LNCAP (cell line): ENCODE measurements around the gene NHLRC4.

Source experiments
- TF ChIP-seq, protein P1 (sequence below): fragments of 450-650 bp; IDR thresholded peaks from 2 replicates; pipeline ENCODE4 v1.5.1; 2017; ENCODE audit warnings: mild to moderate bottlenecking

The NHLRC4 gene

DNA sequence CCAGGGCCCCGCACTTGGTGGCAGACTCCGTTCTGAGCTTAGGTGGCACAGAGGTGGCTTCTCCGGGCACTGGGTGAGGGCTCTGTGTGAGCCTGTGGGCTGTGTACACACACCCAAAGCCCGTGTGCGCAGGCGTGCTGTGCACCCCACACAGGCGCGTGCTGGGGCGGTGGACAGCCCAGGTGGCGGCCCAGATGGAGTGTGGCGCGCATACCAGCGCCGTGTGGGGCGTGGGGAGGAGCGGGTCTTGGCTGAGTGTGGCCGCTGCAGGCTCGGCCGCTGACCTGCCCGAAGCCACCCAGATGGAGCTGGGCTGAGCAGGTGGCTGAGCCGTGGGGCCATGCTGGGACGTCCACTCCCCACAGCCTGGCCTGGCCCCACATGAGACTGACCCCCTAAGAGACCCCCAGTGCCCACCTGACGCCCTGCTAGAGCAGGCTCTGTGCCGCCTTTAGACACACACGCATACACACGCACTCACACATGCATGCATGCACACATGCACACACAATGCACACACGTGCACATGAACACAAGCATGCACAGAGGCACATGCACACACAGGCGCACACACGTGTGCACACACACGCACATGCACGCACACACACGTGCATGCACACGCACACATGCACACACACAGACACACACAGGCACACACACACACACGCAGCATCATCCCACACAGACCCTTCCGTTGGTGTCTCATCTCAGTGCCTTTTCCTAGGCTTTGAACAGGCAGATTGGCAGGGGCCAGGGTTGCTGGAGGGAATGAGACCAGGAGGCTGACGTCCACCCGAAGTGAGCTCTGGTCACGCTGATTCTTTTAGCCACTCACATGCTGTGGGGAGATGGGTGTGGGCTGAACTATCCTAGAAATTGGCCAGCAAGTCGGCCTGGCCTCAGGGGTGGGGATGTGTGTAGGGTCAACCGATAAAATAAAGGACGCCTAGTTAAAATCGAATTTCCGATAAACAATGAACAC is 4.6 kb upstream of the NHLRC4 start:
- TF ChIP-seq, protein P1, sequence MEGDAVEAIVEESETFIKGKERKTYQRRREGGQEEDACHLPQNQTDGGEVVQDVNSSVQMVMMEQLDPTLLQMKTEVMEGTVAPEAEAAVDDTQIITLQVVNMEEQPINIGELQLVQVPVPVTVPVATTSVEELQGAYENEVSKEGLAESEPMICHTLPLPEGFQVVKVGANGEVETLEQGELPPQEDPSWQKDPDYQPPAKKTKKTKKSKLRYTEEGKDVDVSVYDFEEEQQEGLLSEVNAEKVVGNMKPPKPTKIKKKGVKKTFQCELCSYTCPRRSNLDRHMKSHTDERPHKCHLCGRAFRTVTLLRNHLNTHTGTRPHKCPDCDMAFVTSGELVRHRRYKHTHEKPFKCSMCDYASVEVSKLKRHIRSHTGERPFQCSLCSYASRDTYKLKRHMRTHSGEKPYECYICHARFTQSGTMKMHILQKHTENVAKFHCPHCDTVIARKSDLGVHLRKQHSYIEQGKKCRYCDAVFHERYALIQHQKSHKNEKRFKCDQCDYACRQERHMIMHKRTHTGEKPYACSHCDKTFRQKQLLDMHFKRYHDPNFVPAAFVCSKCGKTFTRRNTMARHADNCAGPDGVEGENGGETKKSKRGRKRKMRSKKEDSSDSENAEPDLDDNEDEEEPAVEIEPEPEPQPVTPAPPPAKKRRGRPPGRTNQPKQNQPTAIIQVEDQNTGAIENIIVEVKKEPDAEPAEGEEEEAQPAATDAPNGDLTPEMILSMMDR: no peak

DNA sequence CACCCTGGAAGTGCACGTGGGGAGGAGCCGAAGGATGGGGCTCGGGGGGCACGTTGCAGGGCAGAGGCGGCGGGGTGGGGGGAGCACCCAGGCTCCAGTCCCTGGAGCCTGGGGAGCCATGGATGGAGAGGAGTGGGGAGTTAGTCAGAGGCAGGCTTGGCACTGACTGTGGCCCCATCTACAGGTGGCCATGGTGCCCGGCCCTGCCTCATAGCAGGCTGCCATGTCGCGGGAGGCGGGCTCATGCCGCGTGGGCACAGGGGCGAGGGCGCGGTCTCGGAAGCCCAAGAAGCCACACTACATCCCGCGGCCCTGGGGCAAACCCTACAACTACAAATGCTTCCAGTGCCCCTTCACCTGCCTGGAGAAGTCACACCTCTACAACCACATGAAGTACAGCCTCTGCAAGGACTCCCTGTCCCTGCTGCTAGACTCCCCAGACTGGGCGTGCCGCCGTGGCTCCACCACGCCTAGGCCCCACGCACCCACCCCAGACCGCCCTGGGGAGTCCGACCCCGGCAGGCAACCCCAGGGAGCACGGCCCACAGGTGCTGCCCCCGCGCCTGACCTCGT is 3.6 kb upstream of the NHLRC4 start:
- TF ChIP-seq, protein P1: no peak

DNA sequence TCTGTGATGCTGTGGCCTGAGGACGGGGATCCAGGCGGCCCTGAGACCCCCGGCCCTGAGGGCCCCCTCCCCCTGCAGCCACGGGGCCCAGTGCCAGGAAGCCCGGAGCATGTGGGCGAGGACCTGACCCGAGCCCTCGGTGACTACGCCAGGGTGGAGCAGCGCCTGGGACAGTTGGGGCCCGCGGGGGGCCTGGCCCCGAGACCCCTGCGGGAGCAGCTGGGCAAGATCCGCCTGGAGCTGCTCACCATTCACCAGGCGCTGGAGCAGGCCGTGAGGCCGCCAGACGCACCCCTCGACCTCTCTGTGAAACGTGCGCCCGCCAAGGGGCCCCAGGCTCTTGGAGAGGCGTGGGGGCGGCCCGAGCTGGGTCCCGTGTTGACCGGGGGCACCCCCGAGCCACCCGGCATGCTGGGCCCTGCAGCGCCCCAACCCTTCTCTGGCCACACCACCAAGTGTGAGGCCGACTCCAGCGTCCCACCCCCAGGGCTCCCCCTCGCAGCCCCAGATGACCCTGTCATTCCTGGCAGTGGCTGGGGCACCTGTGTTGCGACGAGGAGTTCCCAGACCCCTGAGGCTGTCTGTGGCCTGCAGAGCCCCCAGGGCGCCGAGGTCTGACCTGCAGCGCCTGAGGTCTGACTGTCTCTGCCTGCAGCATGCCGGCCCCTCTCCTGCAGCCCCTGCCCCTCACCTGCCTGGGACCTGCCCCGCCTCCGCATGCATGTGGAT is 2.0 kb upstream of the NHLRC4 start:
- TF ChIP-seq, protein P1: no peak

DNA sequence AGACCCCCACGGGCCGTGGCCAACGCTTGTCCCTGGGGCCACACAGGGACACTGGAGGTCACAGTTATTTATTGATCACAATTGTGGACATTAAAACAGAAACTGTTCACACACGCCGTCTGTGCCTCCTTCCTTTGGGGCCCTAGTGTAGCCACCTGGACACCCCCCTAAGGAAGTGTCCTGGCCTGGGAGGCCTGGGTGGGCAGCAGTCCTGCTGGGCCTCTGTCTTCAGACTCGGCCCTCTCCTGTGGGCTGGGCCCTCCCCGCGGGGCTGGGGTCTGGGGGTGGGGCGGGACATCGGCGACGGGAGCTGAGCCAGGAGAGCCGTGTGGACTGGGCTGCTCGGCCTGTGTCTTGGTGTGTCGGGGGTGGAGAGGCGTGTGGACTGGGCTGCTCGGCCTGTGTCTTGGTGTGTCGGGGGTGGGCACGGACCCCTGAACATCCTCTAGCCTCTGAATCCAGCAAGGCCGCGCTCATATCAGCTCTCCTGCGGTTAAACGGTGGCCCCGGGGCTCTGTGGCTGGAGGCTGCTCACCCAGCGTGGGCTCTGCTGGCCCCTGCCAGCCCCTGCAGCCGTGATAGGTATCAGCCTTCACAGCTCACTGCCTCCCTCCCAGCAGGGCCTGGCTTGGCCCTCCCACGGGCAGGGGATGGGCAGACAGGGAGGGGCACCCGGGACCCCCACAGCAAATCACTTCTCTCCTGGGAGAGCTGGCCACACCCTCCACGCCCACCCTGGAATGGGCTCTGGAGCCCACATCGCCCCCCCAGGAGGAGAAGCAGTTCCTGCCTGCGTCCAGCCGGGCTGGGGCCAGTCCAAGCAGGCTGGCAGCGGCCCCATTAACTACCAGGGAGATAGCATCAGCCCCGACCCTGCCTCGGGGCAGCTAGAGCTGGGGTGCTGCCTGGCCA is 1.1 kb upstream of the NHLRC4 start:
- TF ChIP-seq, protein P1: no peak

DNA sequence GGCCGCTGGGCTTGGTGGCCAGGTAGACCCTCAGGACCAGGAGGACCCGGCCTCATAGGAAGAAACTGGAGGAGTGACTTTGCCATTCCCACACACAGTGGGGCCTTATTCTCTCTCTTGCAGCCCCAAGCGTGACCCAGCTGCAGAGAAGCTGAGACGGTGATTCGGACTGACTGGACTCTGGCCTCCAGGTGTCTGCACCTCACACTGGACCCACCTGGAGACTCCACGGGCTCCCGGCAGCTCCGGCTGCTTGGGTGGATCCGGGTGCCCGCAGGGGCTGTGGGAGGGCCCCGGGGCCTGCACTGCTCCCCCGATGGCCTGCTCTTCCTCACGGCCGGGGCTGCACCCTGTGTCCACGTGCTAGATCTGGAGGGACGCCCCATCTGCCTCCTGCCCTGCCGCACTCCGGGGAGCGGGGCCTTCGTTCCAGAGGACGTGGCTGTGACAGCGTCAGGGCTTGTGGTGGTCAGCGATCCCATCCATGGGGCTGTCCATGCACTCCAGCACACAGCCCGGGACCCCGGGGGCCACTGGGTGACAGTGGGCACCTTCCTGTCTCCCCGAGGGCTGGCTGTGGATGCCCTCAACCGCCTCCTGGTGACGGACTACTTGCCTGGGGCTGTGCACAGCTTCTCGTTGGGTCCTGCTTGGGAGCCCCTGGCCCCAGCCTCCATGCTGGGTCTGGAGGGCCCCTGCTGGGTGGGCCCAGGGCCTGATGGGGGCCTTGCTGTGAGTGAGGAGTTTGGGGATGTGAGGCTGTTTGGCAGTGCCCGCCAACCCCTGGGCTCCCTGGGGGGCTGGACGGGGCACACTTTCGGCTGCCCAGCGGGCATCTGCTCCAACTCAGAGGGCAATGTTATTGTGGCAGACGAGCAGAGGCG is 810 bp downstream of the NHLRC4 start:
- TF ChIP-seq, protein P1: no peak

DNA sequence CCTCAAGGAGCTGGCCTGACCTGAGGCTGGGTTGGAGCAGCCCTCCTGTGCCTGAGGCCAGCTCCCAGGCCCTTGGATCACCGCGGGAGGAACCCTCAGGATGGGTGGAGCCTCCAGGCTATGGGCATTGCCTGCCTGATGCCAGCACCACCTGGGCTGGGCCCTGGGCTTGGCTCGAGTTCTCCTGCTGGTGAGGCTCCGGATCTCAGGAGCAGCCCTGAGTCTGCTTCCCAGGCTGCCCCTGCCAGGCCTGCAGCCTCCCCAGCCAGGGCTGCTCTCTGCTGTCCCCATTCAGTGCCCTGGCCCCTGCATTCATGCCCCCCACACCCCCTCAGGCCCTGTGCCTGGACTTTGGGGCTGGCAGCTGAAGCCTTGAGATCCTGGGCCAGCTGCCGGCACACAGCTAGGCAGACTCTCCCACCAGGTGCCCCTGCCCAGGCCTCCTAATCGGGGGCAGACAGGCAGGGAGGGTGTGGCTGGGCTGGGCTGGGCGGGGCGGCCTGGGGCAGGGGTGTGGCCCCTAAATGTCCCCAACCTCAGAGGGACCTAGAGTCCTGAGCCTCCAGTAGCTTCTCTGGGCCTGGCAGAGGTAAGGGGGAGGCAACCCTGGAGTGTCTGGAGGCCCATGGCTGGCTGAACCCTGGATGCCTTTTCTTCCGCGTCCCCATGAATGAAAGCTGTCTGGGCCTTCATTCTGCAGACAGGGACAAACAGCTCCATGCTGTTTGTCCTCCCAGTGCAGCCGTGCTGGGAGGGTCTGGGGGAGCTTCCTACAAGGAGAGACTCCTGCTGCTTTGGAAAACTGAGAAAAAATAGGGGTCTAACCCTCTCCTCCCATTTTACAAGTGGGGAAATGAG is 1.8 kb downstream of the NHLRC4 start:
- TF ChIP-seq, protein P1: no peak
